ENCODE results near the gene HMX1. TPM values are rescaled to one million over a fixed set of nuclear protein-coding genes. Genes with fewer than 3 reads are reported as not detected.

HMX1 gene
- total RNA-seq, 1 donor = not detected

DNA sequence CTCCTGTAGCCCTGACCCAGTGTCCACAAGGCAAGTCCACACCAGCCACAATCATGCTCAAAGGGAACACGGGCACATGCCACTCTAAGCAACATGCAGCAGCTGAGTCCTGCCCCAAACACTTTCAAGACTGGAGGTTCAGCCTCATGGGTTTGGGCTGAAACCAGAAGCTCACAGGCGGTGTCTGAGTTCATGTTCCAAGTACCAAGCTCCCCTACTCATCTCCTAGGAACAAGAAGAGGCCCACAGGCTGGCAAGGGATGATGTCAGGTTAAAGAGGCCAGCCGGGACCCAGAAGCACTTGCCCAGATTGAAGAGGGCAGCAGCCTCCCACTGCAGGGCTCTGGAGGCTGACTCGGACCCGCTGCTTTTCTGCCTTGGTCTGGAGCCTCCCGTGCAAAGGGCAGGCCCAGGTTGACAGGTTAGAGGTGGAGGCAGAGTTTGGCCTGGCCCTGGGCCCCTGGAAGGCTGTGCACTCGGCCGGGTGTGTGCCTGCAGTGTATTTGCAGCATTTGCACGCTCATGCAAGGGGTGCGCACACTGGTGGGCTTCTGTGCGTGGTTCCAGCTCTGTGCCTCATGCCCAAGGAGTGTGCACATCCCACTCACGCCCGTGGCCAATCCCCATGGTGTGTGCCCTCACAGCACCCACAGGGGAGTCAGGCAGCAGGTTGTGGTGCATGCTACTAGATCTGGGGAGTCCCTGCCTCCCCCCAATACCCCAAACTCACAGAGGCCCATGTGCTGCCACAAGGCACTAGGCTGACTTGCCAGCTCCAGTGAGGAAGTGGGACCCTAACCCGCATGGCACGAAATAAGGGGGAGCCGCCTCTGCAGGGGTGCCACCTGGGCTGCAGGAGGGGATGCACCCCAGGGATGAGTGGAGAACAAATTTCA is 2.4 kb downstream of the HMX1 start:
- Histone ChIP-seq H3K27me3 (ENCODE audit: insufficient read depth, low read length) (peaks cover 70% of the 10 kb centered on the region), H3K9me3 (ENCODE audit: low read depth, low read length) (no peaks in the 10 kb centered on the region), H3K4me3 (ENCODE audit: low read length) (no peak overlapping the region), H3K4me1 (ENCODE audit: insufficient read depth, low read length) (no peaks in the 10 kb centered on the region)

DNA sequence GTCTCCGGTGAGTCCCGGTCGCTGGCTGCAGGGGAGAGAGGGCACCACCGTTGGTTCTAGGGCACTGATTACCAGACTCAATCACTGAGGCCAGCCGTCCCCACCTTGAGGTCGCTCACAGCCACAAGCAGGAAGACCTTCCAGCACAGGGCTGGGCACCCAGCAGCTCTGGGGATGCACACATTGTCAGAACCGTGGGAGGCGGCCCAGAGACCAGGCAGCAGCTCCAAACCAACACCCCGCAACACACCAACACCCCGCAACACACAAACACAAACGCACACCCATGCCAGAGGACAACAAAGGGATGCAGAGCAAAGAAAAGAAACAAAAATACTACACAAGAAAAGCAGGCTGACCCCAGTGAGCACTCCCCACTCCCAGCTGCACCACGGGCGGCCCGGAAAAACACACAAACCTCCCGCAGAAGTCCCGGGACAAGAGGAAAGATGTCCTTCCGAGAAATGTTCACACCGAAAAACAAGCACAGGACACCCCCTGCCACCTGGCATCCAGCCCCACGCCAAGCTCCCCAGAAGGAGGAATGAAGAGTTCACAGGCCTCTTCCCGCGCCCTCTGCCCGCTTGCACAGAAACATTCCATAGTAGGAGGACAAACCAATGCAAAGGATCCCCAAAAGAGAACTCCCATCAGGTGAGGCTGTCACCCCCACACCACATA is 3.2 kb downstream of the HMX1 start:
- Histone ChIP-seq H3K27me3 (ENCODE audit: insufficient read depth, low read length) (peaks cover 69% of the 10 kb centered on the region), H3K4me3 (ENCODE audit: low read length) (no peak overlapping the region), H3K4me1 (ENCODE audit: insufficient read depth, low read length) (no peaks in the 10 kb centered on the region), H3K9me3 (ENCODE audit: low read depth, low read length) (no peaks in the 10 kb centered on the region)

DNA sequence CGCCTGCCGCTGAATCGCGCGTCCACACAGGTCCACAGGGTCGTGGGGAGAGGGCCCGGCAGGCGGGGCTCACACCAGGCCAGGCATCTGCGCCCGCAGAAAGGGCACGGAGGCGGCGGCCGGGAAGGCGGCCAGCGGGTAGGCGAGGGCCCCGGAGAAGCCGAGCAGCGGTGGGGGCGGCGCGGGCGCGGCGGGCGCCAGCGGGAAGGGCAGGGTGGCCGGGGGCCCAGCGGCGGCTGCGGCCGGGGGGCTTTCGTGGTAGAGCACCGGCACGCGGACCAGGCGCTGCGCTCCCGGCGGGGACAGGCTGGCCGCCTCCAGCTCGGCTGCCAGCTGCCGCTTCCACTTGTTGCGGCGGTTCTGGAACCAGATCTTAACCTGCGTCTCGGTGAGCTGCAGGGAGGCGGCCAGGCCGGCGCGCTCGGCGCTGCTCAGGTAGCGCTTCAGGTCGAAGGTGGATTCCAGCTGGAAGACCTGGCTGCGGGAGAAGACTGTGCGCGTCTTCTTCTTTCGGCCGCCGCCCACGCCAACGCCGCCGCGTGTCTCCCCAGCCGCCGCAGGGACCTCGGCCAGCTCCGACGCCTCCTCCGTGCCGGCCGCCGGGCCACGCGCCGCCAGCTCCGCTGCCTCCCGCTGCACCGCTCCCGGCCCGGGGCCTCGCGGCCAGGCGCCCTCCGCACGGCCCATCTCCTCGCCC is 3.9 kb downstream of the HMX1 start:
- Histone ChIP-seq H3K27me3 (ENCODE audit: insufficient read depth, low read length) (peaks cover 70% of the 10 kb centered on the region), H3K9me3 (ENCODE audit: low read depth, low read length) (no peaks in the 10 kb centered on the region), H3K4me1 (ENCODE audit: insufficient read depth, low read length) (no peaks in the 10 kb centered on the region), H3K4me3 (ENCODE audit: low read length) (no peak overlapping the region)

DNA sequence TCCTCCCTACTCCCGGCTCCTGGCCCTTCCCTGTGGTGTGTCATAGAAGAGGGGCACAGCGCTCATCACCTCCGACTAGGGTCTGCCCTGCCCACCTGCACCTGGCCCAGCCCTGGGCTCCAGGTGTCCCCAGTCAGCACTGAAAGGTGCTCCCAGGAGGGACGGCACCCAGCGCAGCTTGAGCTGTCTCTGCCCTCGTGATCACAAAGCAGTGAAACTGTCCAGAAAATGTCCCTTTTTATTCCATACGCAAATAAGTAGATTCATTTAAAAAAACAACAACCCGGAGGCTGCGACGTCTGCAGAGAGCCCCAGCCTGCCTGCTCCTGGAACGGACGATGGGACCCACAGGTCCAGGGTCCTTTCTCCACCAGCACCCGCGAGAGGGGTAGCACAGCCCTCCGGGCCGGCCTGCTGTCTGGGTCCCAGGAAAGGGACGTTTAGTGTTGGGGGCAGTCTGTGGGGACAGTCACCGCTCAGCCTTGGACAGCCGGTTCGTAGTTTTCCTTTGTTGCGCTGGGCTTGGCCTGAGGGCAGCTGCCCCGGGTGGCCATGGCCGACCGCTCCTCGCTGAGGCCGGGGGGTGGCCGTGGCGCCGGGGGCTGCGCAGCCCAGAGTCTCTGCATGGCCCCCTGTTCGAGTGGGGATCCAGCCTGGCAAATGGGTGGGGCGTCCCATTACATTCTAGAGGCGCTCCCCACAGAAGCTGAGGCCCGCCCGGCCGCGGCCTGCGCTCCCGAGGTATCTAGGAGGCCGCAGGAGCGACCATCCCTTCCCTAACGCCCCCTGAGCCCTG is 4.6 kb downstream of the HMX1 start:
- Histone ChIP-seq H3K9me3 (ENCODE audit: low read depth, low read length) (no peaks in the 10 kb centered on the region), H3K4me3 (ENCODE audit: low read length) (no peak overlapping the region), H3K27me3 (ENCODE audit: insufficient read depth, low read length) (peaks cover 70% of the 10 kb centered on the region), H3K4me1 (ENCODE audit: insufficient read depth, low read length) (no peaks in the 10 kb centered on the region)

DNA sequence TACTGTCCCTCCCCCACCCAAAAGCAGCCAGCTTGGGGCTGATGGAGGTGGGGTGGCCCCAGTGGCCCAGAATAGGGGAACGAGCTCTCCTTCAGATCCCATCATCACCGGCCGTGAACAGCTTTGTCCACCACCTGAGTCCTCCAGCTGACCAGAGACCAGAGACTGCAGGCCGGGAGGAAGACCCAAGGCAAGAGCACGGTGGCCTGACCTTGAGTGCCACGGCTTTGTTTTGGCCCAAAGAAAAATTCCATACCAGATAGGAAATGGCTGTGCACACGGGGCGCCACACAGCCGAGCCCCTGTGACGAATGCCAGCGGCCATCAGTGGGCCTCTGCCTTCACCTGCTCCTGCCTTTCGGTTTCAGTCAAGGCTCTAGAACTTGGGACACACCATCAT is 5.2 kb downstream of the HMX1 start:
- H3K4me1 ChIP-seq (ENCODE audit: insufficient read depth, low read length) = no peaks in the 10 kb centered on the region
- H3K9me3 ChIP-seq (ENCODE audit: low read depth, low read length) = no peaks in the 10 kb centered on the region
- peaks cover 76% of the 10 kb centered on the region for H3K27me3 ChIP-seq (ENCODE audit: insufficient read depth, low read length)
- no peak overlapping the region for H3K4me3 ChIP-seq (ENCODE audit: low read length)

DNA sequence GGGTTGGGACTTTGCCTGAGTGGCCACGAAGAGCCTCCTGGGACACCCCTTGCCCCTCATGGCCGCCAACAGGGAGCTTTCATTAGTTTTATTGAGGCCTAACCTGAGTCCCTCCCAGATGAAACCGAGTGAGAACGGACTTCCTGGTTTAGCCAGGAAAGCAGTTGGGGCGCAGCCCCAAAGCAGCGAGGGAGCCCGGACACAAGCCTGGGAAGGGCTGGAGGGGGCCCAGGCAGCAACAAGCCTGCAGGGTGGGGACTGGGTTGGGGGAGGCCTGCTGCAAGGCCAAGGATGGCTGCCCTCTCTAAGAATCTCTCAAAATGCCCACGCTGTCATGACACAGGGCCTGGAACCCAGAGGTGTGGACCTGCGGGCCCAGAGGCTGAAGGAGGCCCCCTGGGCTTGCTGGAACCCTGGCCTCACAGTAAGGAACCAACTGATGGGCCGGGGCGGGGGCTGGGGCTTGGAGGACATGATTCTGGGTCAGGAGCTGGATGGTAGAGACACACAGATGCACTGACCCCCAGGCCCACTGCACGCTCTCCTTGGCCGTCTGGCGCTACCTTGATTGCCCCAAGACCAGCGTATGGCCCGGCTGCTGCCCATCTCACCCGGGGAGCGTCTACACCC is 5.8 kb downstream of the HMX1 start:
- no peaks in the 10 kb centered on the region for H3K4me1 ChIP-seq (ENCODE audit: insufficient read depth, low read length)
- H3K4me3 ChIP-seq (ENCODE audit: low read length) = no peak overlapping the region
- H3K27me3 ChIP-seq (ENCODE audit: insufficient read depth, low read length) = peaks cover 78% of the 10 kb centered on the region
- no peaks in the 10 kb centered on the region for H3K9me3 ChIP-seq (ENCODE audit: low read depth, low read length)

GRCh38 chr4:8864912-8865680 is 6.5 kb downstream of the HMX1 start:
- no peak overlapping the region for H3K4me3 ChIP-seq (ENCODE audit: low read length)
- H3K9me3 ChIP-seq (ENCODE audit: low read depth, low read length) = no peaks in the 10 kb centered on the region
- no peaks in the 10 kb centered on the region for H3K4me1 ChIP-seq (ENCODE audit: insufficient read depth, low read length)
- H3K27me3 ChIP-seq (ENCODE audit: insufficient read depth, low read length) = peaks cover 78% of the 10 kb centered on the region

- no peaks in the 10 kb centered on the region for H3K9me3 ChIP-seq (ENCODE audit: low read depth, low read length)
- H3K4me3 ChIP-seq (ENCODE audit: low read length) = no peak overlapping the region
- H3K4me1 ChIP-seq (ENCODE audit: insufficient read depth, low read length) = no peaks in the 10 kb centered on the region
- peaks cover 78% of the 10 kb centered on the region for H3K27me3 ChIP-seq (ENCODE audit: insufficient read depth, low read length)
Observed at GRCh38 chr4:8863686-8864682, 7.7 kb downstream of the HMX1 start.

DNA sequence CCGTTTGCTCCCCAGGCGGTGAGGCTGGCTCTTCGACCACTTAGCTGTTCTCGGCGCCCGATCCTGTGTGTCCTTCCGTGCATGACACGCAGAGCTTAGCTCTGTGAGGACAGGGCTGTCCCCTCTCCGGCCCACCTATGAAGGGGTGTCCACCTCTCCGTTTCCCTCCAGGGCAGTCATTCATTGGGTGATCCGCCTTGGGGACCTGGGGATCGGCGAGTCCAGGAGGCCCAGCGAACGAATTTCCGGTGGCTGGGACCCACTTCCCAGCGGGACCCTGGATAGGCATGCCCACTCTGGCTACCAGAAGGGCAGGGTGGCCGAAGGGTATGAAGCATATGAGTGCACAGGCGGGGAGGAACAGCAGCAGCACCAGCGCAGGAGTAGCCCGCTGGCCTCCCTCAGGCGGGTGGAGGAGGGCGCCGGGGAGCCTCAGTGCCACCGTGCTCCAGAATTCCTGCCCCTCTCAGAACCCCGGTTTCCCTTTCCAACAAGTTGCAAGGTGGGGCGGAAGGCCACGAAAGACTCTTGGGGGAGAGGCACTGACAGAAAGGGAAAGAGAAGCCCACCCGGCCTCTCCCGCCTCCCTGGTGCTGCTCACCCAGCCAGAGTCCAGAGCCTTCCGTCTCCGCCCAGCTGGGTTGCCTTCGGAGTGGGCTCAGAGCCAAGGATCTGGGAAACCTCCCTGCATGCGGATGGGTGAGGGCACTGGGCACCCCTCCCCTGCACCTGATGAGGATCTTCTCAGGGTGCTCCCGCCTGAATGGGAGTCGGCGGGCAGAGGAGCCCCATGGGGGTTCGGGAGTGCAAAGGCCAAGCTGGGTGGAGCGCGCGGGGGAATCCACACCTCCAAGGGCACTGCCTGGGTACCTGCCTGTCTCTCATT is 8.6 kb downstream of the HMX1 start:
- Histone ChIP-seq H3K27me3 (ENCODE audit: insufficient read depth, low read length) (peaks cover 78% of the 10 kb centered on the region), H3K9me3 (ENCODE audit: low read depth, low read length) (no peaks in the 10 kb centered on the region), H3K4me1 (ENCODE audit: insufficient read depth, low read length) (no peaks in the 10 kb centered on the region), H3K4me3 (ENCODE audit: low read length) (no peak overlapping the region)

DNA sequence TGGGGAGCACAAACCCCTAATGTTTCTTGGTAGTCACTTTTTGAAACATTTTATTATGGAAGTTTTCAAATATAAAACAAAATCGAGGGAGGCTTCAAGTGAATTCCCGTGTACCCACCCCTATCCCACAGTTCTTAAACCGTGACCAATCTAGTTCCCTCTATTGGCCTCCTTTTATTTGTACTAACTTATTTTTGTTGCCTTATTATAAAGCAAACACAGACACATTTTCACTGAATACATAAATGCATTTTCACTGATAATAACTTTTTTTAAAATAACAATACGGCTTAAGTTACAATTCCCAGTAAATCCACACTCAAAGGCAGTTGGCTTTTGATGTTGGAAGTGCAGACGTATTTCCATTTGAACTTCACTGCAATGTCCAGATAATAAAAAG is 9.3 kb downstream of the HMX1 start:
- no peak overlapping the region for H3K4me3 ChIP-seq (ENCODE audit: low read length)
- no peaks in the 10 kb centered on the region for H3K4me1 ChIP-seq (ENCODE audit: insufficient read depth, low read length)
- H3K27me3 ChIP-seq (ENCODE audit: insufficient read depth, low read length) = peaks cover 78% of the 10 kb centered on the region
- H3K9me3 ChIP-seq (ENCODE audit: low read depth, low read length) = no peaks in the 10 kb centered on the region

DNA sequence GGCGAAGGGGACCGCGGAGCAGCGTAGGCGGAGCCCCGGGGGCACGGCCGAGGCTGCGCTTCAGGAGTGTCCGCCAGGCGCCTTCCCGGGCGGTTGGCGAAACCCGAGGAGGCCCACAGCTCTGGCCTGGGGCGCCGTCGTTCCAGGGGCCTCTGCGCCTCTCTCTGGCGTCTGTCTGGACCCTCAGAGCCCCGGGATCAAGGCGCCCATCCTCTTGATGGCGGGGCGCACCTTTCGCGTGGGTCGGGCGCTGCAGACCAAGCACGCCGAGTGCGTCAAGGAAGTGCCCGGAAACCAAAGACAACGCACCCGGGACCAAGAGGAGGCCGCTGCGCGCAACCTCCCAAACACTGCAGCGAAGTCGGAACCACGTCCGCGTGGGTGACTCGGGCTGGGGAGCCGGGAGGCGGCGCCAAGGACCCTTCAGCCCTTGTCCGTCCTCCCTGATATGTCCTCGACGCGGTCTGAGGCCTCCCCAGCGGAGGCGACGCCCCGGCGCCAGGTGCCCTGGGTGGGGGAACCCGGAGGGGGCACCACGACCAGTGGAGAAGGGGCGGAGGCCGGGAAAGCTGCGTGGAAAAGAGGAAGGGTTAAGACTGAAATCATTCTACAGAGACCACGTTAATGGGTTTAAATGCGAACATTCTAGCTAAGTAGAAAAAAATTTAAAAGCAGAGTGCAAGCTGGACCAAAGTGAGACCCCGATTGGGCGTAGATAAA is 9.9 kb downstream of the HMX1 start:
- Histone ChIP-seq H3K4me3 (ENCODE audit: low read length) (no peak overlapping the region), H3K4me1 (ENCODE audit: insufficient read depth, low read length) (peaks cover 4% of the 10 kb centered on the region), H3K27me3 (ENCODE audit: insufficient read depth, low read length) (peaks cover 80% of the 10 kb centered on the region), H3K9me3 (ENCODE audit: low read depth, low read length) (no peaks in the 10 kb centered on the region)
